Stimulated activated CD4-positive, alpha-beta T cell treated with anti-CD3 and anti-CD28 coated beads, TNF-alpha, amount 100 ng/mL, for 4 hours (primary cell): Measurements from ENCODE around the gene USP17L12.
"Not testable (repeated sequence)": the region's sequence is repeated elsewhere in the genome, so short reads cannot be mapped to it uniquely, and the experiment has no call there.

ENCODE experiments used
- DNase-seq, 3 experiments: peaks; one replicate each; pipeline ENCODE4 v3.0.0-alpha.2; 2020; ENCODE audit warnings: low read depth in 3 of 3

Gene USP17L12

GRCh38 chr4:9219852-9220251, at the start of gene USP17L12:
Gene USP17L12, plus strand, starts transcription at chr4:9220152. Its CDS starts 0 bp downstream, at chr4:9220152.
- DNase-seq = not testable (repeated sequence)

DNA sequence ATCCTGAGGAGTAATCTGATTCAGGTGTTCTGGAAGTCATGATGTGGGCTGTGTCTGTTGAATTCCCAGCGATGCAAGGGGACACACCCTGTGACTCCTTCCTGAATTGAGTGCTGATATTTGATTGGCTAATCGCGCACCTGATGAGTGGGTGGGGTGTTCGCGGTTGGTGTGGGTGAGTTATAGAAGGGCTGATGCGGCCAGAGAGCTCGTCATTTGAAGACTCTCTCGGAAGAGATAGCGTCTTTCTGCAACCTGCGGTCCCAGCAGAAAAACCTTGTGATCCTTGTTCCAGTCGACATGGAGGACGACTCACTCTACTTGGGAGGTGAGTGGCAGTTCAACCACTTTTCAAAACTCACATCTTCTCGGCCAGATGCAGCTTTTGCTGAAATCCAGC, 9.6 kb upstream of the USP17L12 start, which contains the start of gene USP17L10:
USP17L10 (plus strand) TSS at position 301 of the 400 bp plus-strand sequence; CDS start at position 301, 0 bp downstream.
- not testable (repeated sequence) for DNase-seq

- not testable (repeated sequence) for DNase-seq
These were observed 5.3 kb upstream of the USP17L12 start for GRCh38 chr4:9214701-9215100.

- not testable (repeated sequence) for DNase-seq
These were observed 4.8 kb upstream of the USP17L12 start, which contains the start of gene USP17L11 for GRCh38 chr4:9215105-9215504. Gene USP17L11, plus strand, starts transcription at chr4:9215405. Its CDS starts 0 bp downstream, at chr4:9215405.

GRCh38 chr4:9224596-9224995, 4.6 kb downstream of the USP17L12 start, which contains the start of gene USP17L13:
Gene USP17L13, plus strand, starts transcription at chr4:9224896. Its CDS starts 0 bp downstream, at chr4:9224896.
- DNase-seq = not testable (repeated sequence)

- DNase-seq = not testable (repeated sequence)
These were observed 10.3 kb downstream of the USP17L12 start for GRCh38 chr4:9230249-9230648.

DNA sequence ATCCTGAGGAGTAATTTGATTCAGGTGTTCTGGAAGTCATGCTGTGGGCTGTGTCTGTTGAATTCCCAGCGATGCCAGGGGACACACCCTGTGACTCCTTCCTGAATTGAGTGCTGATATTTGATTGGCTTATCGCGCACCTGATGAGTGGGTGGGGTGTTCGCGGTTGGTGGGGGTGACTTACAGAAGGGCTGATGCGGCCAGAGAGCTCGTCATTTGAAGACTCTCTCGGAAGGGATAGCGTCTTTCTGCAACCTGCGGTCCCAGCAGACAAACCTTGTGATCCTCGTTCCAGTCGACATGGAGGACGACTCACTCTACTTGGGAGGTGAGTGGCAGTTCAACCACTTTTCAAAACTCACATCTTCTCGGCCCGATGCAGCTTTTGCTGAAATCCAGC, 14.1 kb downstream of the USP17L12 start, which contains the start of gene USP17L15:
USP17L15 (plus strand) TSS at position 301 of the 400 bp plus-strand sequence; CDS start at position 301, 0 bp downstream.
- not testable (repeated sequence) for DNase-seq

GRCh38 chr4:9238461-9238860, 18.5 kb downstream of the USP17L12 start:
- DNase-seq = not testable (repeated sequence)

DNA sequence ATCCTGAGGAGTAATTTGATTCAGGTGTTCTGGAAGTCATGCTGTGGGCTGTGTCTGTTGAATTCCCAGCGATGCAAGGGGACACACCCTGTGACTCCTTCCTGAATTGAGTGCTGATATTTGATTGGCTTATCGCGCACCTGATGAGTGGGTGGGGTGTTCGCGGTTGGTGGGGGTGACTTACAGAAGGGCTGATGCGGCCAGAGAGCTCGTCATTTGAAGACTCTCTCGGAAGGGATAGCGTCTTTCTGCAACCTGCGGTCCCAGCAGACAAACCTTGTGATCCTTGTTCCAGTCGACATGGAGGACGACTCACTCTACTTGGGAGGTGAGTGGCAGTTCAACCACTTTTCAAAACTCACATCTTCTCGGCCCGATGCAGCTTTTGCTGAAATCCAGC, 23.6 kb downstream of the USP17L12 start, which contains the start of gene USP17L17:
USP17L17 (plus strand) TSS at position 301 of the 400 bp plus-strand sequence; CDS start at position 301, 0 bp downstream.
- DNase-seq = not testable (repeated sequence)

- not testable (repeated sequence) for DNase-seq
These were observed 28.2 kb downstream of the USP17L12 start, which contains the start of gene USP17L18 for GRCh38 chr4:9247953-9248680. Gene USP17L18, plus strand, starts transcription at chr4:9248630. Its CDS starts 0 bp downstream, at chr4:9248630.

DNA sequence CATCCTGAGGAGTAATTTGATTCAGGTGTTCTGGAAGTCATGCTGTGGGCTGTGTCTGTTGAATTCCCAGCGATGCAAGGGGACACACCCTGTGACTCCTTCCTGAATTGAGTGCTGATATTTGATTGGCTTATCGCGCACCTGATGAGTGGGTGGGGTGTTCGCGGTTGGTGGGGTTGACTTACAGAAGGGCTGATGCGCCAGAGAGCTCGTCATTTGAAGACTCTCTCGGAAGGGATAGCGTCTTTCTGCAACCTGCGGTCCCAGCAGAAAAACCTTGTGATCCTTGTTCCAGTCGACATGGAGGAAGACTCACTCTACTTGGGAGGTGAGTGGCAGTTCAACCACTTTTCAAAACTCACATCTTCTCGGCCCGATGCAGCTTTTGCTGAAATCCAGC, 33.1 kb downstream of the USP17L12 start, which contains the start of gene USP17L19:
USP17L19 (plus strand) TSS at position 301 of the 400 bp plus-strand sequence; CDS start at position 301, 0 bp downstream.
- DNase-seq = not testable (repeated sequence)

DNA sequence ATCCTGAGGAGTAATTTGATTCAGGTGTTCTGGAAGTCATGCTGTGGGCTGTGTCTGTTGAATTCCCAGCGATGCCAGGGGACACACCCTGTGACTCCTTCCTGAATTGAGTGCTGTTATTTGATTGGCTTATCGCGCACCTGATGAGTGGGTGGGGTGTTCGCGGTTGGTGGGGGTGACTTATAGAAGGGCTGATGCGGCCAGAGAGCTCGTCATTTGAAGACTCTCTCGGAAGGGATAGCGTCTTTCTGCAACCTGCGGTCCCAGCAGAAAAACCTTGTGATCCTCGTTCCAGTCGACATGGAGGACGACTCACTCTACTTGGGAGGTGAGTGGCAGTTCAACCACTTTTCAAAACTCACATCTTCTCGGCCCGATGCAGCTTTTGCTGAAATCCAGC, 37.9 kb downstream of the USP17L12 start, which contains the start of gene USP17L20:
USP17L20 (plus strand) TSS at position 301 of the 400 bp plus-strand sequence; CDS start at position 301, 0 bp downstream.
- DNase-seq = not testable (repeated sequence)

DNA sequence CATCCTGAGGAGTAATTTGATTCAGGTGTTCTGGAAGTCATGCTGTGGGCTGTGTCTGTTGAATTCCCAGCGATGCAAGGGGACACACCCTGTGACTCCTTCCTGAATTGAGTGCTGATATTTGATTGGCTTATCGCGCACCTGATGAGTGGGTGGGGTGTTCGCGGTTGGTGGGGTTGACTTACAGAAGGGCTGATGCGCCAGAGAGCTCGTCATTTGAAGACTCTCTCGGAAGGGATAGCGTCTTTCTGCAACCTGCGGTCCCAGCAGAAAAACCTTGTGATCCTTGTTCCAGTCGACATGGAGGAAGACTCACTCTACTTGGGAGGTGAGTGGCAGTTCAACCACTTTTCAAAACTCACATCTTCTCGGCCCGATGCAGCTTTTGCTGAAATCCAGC, 42.6 kb downstream of the USP17L12 start, which contains the start of gene USP17L21:
USP17L21 (plus strand) TSS at position 301 of the 400 bp plus-strand sequence; CDS start at position 301, 0 bp downstream.
- DNase-seq = not testable (repeated sequence)

DNA sequence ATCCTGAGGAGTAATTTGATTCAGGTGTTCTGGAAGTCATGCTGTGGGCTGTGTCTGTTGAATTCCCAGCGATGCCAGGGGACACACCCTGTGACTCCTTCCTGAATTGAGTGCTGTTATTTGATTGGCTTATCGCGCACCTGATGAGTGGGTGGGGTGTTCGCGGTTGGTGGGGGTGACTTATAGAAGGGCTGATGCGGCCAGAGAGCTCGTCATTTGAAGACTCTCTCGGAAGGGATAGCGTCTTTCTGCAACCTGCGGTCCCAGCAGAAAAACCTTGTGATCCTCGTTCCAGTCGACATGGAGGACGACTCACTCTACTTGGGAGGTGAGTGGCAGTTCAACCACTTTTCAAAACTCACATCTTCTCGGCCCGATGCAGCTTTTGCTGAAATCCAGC, 47.4 kb downstream of the USP17L12 start, which contains the start of gene USP17L22:
USP17L22 (plus strand) TSS at position 301 of the 400 bp plus-strand sequence; CDS start at position 301, 0 bp downstream.
- DNase-seq = not testable (repeated sequence)
